ENCODE results near the gene LYRM2. TPM values are rescaled to one million over a fixed set of nuclear protein-coding genes. Genes with fewer than 3 reads are reported as not detected.

The LYRM2 gene
- total and polyA plus RNA-seq, 2 of the 8 experiments (the other 6 are each of a cell fraction or from before 2014, with no cell fraction given): 7.3 to 25.7 TPM

GRCh38 chr6:89596484-89596883, 42.1 kb downstream of the LYRM2 start:
- Histone ChIP-seq H3K18ac (ENCODE audit: extremely low read depth, low read length) (no peak overlapping the region), H3K4me3 (ENCODE audit: extremely low read depth in 1 of 4, insufficient read depth in 2 of 4, low read depth in 3 of 4, low read length in 4 of 4) (no peak overlapping the region), H4K8ac (ENCODE audit: extremely low read depth, insufficient read depth, low read length) (no peak overlapping the region), H3K23me2 (ENCODE audit: low read depth, low read length) (no peaks in the 10 kb centered on the region), H3K14ac (ENCODE audit: insufficient read length) (no peak overlapping the region), H3K4me2 (ENCODE audit: insufficient read depth in 1 of 2, low read depth in 2 of 2, low read length in 2 of 2) (no peak overlapping the region), H2BK20ac (ENCODE audit: low read length) (no peak overlapping the region), H3K9ac (replicated peaks in 1 of 4; ENCODE audit: extremely low read depth in 1 of 4, low read depth in 3 of 4, low read length in 3 of 4) (no peak overlapping the region), H3K27ac (ENCODE audit: low read depth, low read length) (no peak overlapping the region), H2BK15ac (ENCODE audit: low read length) (no peak overlapping the region), H3K23ac (ENCODE audit: insufficient read length) (no peak overlapping the region), H2AK5ac (ENCODE audit: low read depth, low read length) (no peak overlapping the region), H4K20me1 (replicated peaks in 1 of 2; ENCODE audit: control insufficient read depth in 1 of 2, insufficient read depth in 2 of 2, low read length in 2 of 2) (no peaks in the 10 kb centered on the region), H4K91ac (replicated peaks; ENCODE audit: insufficient read length, low read length) (no peak overlapping the region), H3K79me1 (ENCODE audit: low read depth, low read length) (no peaks in the 10 kb centered on the region), H3K36me3 (ENCODE audit: control insufficient read depth in 2 of 4, insufficient read depth in 4 of 4, low read length in 3 of 4) (no peaks in the 10 kb centered on the region), H3K79me2 (ENCODE audit: control insufficient read depth in 1 of 2, insufficient read depth in 2 of 2, low read length in 2 of 2) (no peaks in the 10 kb centered on the region), H3K27me3 (replicated peaks in 1 of 4; ENCODE audit: control insufficient read depth in 3 of 4, extremely low read depth in 1 of 4, insufficient read depth in 3 of 4, low read length in 3 of 4) (0 out of 7 replicates have a peak, but pooled peaks cover 0 to 2% (median 0%) of the 10 kb centered on the region in 4 experiments), H2BK5ac (ENCODE audit: low read depth, low read length) (no peak overlapping the region), H2AFZ (ENCODE audit: low read length) (no peak overlapping the region), H2BK120ac (replicated peaks; ENCODE audit: low read depth, low read length) (no peak overlapping the region), H3K4ac (replicated peaks; ENCODE audit: insufficient read length, low read depth, low read length) (no peak overlapping the region), H3K4me1 (replicated peaks in 1 of 4; ENCODE audit: control insufficient read depth in 3 of 4, insufficient read depth in 4 of 4, low read length in 3 of 4) (no peaks in the 10 kb centered on the region), H3K9me3 (ENCODE audit: insufficient read depth in 2 of 2, low read depth in 1 of 2, low read length in 1 of 2) (no peaks in the 10 kb centered on the region), H2BK12ac (ENCODE audit: low read depth, low read length) (no peak overlapping the region), H3K56ac (replicated peaks; ENCODE audit: insufficient read length, low read depth, low read length) (no peak overlapping the region), H4K5ac (ENCODE audit: insufficient read length, low read depth, low read length) (no peak overlapping the region)
- FAIRE-seq: no peak
- CTCF ChIA-PET (ENCODE audit: partially characterized antibody): interaction anchor here (5.8 kb wide), 1 partner anchor 165 kb away, joined by 34 read pairs; the partner anchor contains the start of gene ANKRD6
- no peak for DNase-seq (ENCODE audit: low read depth in 1 of 2, low spot score in 2 of 2)
- POLR2A ChIA-PET (ENCODE audit: partially characterized antibody): no interaction called here
- 77% methylated on average over 1 of the region's 1 CpG; no CpG with 5 or more reads in 1 of the 2 experiments for WGBS, 2 experiments (ENCODE audit: extremely low coverage in 1 of 2, insufficient coverage in 1 of 2, insufficient read length in 1 of 2, insufficient replicate concordance in 2 of 2, low coverage in 1 of 2, low lambda C conversion rate in 2 of 2, missing lambda C conversion rate in 1 of 2)
- no peak for TF ChIP-seq SIN3A (conservative IDR thresholded peaks at IDR 0.05 in 1 of 2, IDR thresholded peaks at IDR 0.05 in 1 of 2; ENCODE audit: low read depth in 1 of 2, low read length in 2 of 2)
- TF ChIP-seq CREB1 (IDR thresholded peaks at IDR 0.05): no peak
- no peak for TF ChIP-seq RXRA (IDR thresholded peaks at IDR 0.05; ENCODE audit: insufficient read depth, low read depth, low read length)
- no peak for TF ChIP-seq YY1 (IDR thresholded peaks at IDR 0.05; ENCODE audit: low read depth, low read length)
- TF ChIP-seq TEAD4 (IDR thresholded peaks at IDR 0.05; ENCODE audit: low read depth, low read length): no peak
- TF ChIP-seq CBX8 (IDR thresholded peaks at IDR 0.05; ENCODE audit: borderline replicate concordance, low read depth, low read length): no peak
- no peak for TF ChIP-seq TAF1 (IDR thresholded peaks at IDR 0.05; ENCODE audit: low read depth, low read length)
- TF ChIP-seq SP4 (IDR thresholded peaks at IDR 0.05; ENCODE audit: low read length): no peak
- no peak for TF ChIP-seq MAFK (IDR thresholded peaks at IDR 0.05; ENCODE audit: low read depth, low read length)
- TF ChIP-seq BCL11A (IDR thresholded peaks at IDR 0.05; ENCODE audit: low read depth in 2 of 2, low read length in 2 of 2): no peak
- TF ChIP-seq RFX5 (IDR thresholded peaks at IDR 0.05; ENCODE audit: borderline replicate concordance, low read depth, low read length): no peak
